IMR-90 (cell line): ENCODE measurements around the gene CLDN6.

ENCODE experiments used
- CHD1 ChIP-seq: IDR thresholded peaks from 2 replicates; pipeline ENCODE4 v1.6.1; 2012; ENCODE audit warnings: low read depth, low read length, improper control_type of control experiment
- CTCF ChIP-seq: conservative IDR thresholded peaks from 2 replicates; pipeline ENCODE4 v1.5.1; 2012; ENCODE audit warnings: mild to moderate bottlenecking, low read depth, low read length, improper control_type of control experiment
- ELK1 ChIP-seq: fragments of 150-350 bp; IDR thresholded peaks from 2 replicates; pipeline ENCODE4 v1.6.1; 2016; ENCODE audit warnings: low read depth, mild to moderate bottlenecking, low read length, moderate library complexity, borderline replicate concordance
- FOS ChIP-seq: fragments of 150-350 bp; IDR thresholded peaks from 2 replicates; pipeline ENCODE4 v1.6.1; 2016; ENCODE audit warnings: low read depth, low read length
- MAFK ChIP-seq: IDR thresholded peaks from 2 replicates; pipeline ENCODE4 v1.6.1; 2012; ENCODE audit warnings: low read depth, low read length, improper control_type of control experiment
- MAZ ChIP-seq: IDR thresholded peaks from 2 replicates; pipeline ENCODE4 v1.6.1; 2012; ENCODE audit warnings: low read depth, mild to moderate bottlenecking, low read length, improper control_type of control experiment, moderate library complexity, borderline replicate concordance
- MXI1 ChIP-seq: IDR thresholded peaks from 2 replicates; pipeline ENCODE4 v1.6.1; 2012; ENCODE audit warnings: low read depth, mild to moderate bottlenecking, low read length, moderate library complexity, borderline replicate concordance
- NFE2L2 ChIP-seq: fragments of 150-350 bp; IDR thresholded peaks from 2 replicates; pipeline ENCODE4 v1.6.1; 2016; ENCODE audit warnings: low read depth, mild to moderate bottlenecking, low read length
- POLR2A ChIP-seq: IDR thresholded peaks from 2 replicates; pipeline ENCODE4 v1.6.1; 2012; ENCODE audit warnings: mild to moderate bottlenecking, low read depth, low read length
- RAD21 ChIP-seq: IDR thresholded peaks from 2 replicates; pipeline ENCODE4 v1.6.1; 2012; ENCODE audit warnings: low read length, improper control_type of control experiment
- RCOR1 ChIP-seq: IDR thresholded peaks from 2 replicates; pipeline ENCODE4 v1.6.1; 2012; ENCODE audit warnings: mild to moderate bottlenecking, low read length, improper control_type of control experiment; ENCODE audit not compliant: insufficient replicate concordance
- RFX5 ChIP-seq: IDR thresholded peaks from 2 replicates; pipeline ENCODE4 v1.8.0; 2012; ENCODE audit warnings: low read depth, mild to moderate bottlenecking, low read length, moderate library complexity
- SMC3 ChIP-seq: fragments of 150-350 bp; IDR thresholded peaks from 2 replicates; pipeline ENCODE4 v1.6.1; 2016; ENCODE audit warnings: low read depth, mild to moderate bottlenecking, antibody characterized with exemption, low read length, moderate library complexity

DNA sequence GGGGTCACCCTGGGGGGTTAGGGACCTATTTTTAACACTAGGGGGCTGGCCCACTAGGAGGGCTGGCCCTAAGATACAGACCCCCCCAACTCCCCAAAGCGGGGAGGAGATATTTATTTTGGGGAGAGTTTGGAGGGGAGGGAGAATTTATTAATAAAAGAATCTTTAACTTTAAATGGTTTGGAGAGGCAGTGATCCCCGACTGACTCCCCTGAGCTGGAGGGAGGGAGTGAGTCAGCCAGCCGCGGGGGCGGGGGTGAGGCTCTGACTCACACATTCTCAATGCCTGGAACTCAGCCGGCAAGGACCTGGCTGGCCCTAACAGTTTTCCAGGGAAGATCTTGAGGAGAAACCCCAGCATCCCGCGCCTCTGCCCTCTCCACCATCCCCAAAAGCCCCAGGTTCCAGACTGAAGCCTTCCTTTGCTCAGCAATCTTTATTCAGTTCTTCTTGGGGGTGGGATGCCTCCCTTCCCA is 4.3 kb upstream of the CLDN6 start:
- no peak for TF ChIP-seq CTCF
- TF ChIP-seq POLR2A: peak; percentile 23; the same call in 1 of the 2 replicates
- TF ChIP-seq RCOR1: no peak
- no peak for TF ChIP-seq RFX5
- no peak for TF ChIP-seq SMC3
- no peak for TF ChIP-seq RAD21
- peak; percentile 99 for TF ChIP-seq FOS
- TF ChIP-seq MXI1: no peak
- TF ChIP-seq MAZ: peak; percentile 90
- peak; percentile 31; the same call in 1 of the 2 replicates for TF ChIP-seq NFE2L2
- no peak for TF ChIP-seq MAFK
- no peak for TF ChIP-seq ELK1
- TF ChIP-seq CHD1: no peak; the same call in 1 of the 2 replicates
